Stimulated activated CD4-positive, alpha-beta T cell treated with anti-CD3 and anti-CD28 coated beads, Interleukin-15, amount 100 ng/mL, for 48 hours (primary cell): ENCODE data around the gene NKX3-2.
"Not testable (repeated sequence)": the region's sequence is repeated elsewhere in the genome, so short reads cannot be mapped to it uniquely, and the experiment has no call there.

Experiments used
- DNase-seq, 2 donors: peaks; one replicate each; pipeline ENCODE4 v3.0.0-alpha.2; 2020; ENCODE audit warnings: low read depth in 2 of 2

Gene NKX3-2

GRCh38 chr4:13543839-13544605, at the start of gene NKX3-2:
Gene NKX3-2, minus strand, starts transcription at chr4:13544508. Its CDS starts 94 bp downstream, at chr4:13544414.
- DNase-seq: no peak

DNA sequence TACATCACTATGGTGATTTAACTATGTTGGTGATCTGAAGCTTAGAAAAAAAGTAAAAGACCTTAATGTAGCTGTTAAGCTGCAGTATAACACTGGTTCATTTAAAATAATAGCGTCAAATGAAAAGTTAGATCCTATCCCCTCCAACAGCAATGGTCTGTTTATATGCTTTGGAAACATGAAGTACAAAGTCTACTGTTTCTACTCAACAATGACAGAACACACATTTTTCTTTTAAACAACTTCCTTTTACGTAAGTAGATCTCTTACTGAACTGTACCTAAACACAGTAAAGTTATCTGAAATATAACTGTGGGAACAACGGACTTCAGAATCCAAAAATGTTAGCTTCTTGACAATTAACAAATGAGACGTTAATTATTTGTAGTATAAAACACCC, 47.9 kb upstream of the NKX3-2 start:
- DNase-seq: no peak

- DNase-seq: no peak
These were observed 46.5 kb upstream of the NKX3-2 start for GRCh38 chr4:13590766-13591165.

- no peak for DNase-seq
These were observed 44.6 kb upstream of the NKX3-2 start for GRCh38 chr4:13588954-13589353.

DNA sequence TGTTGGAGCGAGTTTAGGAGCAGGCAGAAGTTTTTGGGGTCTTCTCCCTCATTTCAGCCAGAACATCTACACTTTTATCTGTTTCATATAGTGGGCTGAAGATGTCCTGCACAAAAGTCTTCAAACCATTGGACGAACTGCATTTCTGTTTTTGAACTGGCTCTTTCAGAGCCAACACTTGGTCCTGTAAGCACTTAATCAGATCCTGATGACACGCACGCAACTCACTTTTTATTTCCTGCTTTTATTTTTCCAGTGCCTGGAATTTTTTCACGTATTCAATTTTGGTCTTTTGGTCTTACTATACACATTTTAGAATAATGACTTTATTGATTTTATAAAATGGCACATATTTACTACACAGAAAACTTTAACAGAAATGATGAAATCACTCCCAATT, 40.2 kb upstream of the NKX3-2 start:
- DNase-seq: no peak

DNA sequence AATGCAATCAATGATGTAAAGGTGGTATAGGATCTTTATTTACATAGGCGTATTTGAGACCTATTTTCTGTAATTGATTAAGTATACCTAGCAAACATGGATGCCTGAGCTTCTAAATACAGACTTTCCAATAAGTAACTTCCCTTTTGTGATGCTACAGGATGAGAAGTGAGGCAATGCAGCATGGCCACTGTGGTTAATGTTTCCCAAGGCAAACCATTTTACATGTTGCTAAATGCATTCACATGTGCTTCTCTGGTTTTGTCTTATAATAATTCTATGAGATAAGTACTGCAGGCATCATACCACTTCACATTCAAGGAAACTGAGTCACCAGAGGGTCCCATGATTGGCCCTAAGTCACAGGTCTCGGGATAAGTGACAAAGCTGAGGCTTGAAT, 35.7 kb upstream of the NKX3-2 start:
- DNase-seq: no peak

DNA sequence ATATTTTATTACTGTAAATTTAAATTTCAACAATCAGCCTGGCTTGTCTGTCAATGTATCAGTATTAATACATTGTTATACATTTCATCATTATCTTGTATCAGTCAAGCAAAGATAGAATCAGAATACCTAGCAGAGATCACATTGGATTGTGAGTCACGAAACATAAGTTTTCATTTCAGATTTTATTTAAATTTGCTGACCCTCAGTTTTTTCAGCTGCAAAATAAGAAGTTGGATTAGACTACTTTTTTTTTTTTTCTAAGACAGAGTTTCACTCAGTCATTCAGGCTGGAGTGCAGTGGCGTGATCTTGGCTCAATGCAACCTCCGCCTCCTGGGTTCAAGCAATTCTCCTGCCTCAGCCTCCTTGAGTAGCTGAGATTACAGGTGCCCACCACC, 33.4 kb upstream of the NKX3-2 start:
- no peak for DNase-seq

GRCh38 chr4:13570916-13571315, 26.6 kb upstream of the NKX3-2 start:
- DNase-seq: no peak

GRCh38 chr4:13567125-13567524, 22.8 kb upstream of the NKX3-2 start:
- no peak for DNase-seq

DNA sequence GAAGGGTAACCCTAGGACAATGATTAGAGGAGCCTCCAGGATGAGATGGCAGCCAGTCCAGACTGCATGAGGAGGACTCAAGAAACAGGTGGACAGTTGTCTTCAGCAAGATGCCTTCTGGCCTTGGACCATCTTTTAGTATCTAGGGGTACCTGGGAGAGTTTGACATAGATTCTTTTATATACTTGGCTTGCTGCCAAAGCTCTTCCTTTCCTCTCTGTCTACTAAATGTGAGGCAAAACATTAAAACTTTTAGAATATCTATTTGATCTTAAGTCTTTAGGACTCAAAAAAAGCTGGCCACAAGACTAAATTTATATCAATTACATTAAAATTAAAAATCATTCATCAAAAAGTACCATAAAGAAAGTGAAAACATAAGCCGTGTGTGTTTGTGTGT, 18.6 kb upstream of the NKX3-2 start:
- no peak for DNase-seq

- DNase-seq: no peak
These were observed 17.4 kb upstream of the NKX3-2 start for GRCh38 chr4:13561673-13562072.

GRCh38 chr4:13560111-13560510, 15.8 kb upstream of the NKX3-2 start:
- not testable (repeated sequence) for DNase-seq

GRCh38 chr4:13559413-13559812, 15.1 kb upstream of the NKX3-2 start:
- no peak for DNase-seq

- DNase-seq: no peak
These were observed 14.6 kb upstream of the NKX3-2 start for GRCh38 chr4:13558881-13559280.

GRCh38 chr4:13555325-13555724, 11.0 kb upstream of the NKX3-2 start:
- no peak for DNase-seq

- no peak for DNase-seq
These were observed 8.8 kb upstream of the NKX3-2 start for GRCh38 chr4:13553081-13553480.

DNA sequence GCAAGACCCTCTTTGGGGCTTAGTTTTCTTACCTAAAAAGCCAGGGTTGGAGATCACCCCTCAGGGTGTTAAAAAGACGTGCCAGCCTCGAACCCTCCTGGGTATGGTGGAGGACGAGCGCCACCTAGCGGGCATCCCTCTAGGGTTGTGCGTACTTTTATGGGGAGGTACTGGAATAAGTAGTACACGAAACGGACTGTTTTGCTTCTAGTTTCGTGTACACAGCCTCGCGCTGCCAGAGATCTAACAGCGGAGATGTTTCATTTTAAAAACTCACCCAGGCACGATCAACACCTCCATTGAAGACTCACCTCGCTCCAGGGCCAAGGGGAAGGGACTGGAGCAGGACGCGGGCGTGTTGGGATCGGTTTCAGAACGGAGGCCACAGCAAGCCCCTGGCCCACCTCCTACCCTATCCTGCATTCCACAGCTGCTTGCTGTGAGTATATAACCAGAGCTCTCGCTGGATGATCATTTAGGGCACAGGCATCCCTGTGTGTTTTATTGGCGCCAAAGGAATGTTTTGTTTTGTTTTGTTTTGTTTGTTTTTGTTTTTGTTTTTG, 4.8 kb upstream of the NKX3-2 start:
- peak; percentile 70 to 80 for DNase-seq

DNA sequence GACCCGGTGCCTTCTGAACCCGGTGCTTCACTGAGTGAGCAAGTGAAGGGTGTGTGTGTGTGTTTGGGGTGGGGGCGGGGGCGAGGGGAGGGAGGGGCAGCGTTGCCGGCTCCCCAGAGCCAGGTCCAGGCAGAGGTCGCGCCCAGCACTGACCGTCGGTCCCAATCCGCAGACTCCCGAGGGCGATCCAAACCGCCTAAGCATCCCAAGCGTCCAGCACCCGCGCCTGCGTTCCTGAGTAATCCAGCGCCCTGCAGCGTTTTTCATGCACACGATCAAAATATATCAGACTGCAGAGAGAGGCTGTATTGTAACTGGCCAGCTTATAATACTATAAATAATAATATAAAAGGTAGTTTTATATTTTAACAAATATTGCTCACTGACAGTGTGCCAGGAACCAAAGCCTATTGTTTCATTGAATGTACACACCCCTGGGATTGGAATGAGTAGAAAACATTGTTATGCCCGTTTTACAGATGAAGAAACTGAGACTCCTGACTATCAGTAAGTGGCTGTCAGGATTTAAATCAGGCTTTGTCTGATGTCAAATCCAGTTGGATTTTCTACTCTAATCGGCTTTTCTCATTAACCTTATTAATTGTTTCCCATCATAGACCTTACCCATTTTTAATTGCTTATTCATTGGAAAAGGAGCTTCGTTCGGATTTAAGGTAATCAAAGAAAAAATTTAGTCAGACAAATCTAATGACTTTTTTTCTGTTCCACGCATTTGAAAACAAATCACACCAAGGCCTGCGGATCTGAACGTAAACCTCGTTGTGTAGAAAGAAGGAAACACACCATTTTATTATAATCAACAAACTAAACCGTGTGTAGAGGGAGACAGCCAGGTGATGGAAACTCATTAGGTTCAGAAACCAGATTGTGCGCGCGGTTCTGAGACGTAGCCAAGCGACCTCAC, 4.0 kb upstream of the NKX3-2 start:
- DNase-seq: no peak

- no peak for DNase-seq
These were observed 3.3 kb upstream of the NKX3-2 start for GRCh38 chr4:13547485-13548041.

DNA sequence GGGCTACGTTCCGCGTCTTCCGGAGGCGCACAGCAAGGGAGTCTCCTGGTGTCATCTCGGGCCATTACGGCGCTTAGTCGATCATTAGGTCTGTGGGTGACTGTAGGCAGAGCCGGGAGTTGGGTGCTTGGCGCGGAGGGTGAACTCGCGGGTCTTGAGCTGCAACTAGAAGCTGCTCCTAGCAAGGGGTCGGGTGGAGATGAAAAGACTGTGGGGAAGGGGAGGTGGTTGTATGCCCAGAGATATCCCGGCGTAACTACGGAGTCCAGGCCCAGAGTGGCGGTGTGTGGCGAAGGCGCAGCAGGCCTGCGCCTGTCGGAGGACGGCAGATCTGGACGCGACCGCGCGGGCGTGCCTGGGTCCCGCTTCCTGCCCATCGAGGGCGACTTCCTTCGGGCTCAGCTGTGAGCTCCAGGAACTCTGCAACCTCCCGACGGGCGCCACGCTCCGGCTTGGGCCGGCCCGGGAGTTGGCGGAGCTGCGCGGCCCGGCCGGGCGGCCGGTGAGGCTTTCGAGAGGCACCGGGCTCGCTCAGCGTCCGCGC, 2.7 kb upstream of the NKX3-2 start:
- DNase-seq: no peak

DNA sequence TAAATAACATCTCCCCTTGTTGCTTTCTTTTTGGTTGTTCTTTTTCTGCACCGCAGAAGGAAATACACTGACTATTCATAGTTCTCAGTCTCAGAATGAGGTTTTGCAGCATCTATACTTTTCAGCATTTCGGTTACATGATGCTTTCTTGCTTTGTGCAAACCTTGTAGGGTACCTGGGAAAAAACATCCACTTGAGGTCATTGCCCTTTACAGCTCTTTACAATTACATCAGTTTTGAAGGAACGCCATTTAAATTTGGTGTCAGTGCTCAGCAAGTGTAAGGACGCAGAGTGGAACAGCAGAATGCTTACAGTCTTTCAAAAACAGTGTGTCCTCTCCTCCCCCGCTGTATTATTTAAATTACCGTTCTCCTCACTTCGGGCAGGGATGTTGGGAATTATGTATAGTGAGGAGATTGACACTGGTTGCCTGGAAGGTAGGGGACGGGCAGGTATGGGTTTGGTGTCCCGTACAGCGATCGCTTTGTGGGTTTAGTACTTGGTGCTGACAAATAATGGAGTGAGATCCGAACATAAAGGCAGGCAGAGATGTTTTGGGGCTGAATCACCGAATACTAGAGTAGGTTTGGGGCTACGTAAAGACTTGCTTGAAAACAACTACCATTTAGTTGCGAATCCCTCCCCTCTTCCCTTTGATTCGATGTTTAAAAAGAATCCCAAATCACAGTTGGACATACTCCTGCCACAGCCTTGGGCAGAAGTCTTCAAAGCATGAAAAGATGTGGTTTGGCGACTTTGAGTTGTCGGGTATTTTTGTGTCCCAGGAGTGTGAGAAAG, 2.0 kb upstream of the NKX3-2 start:
- no peak for DNase-seq
